ENCODE measurements around the gene TSPAN5.

GRCh38 chr4:98476891-98477290 lies 181.5 kb downstream of the TSPAN5 start:
- TF ChIP-seq RAD21 (CRISPR knock-in tag; conservative IDR thresholded peaks at IDR 0.05 in 1 of 2, IDR thresholded peaks at IDR 0.05 in 1 of 2) (no peak), E2F6 (IDR thresholded peaks at IDR 0.05; ENCODE audit: borderline replicate concordance in 1 of 2, extremely low read depth in 1 of 2, insufficient read depth in 1 of 2, insufficient read length in 1 of 2, low read depth in 1 of 2, low read length in 1 of 2, poor library complexity in 1 of 2, severe bottlenecking in 1 of 2) (no peak), KDM1A (IDR thresholded peaks at IDR 0.05) (no peak), ZNF431 (CRISPR knock-in tag; IDR thresholded peaks at IDR 0.05) (no peak), MXI1 (IDR thresholded peaks at IDR 0.05; ENCODE audit: low read depth, low read length) (no peak), NR4A1 (CRISPR knock-in tag; IDR thresholded peaks at IDR 0.05) (no peak), NR4A1 (tag; IDR thresholded peaks at IDR 0.05) (no peak), HDAC2 (IDR thresholded peaks at IDR 0.05) (no peak), EP300 (IDR thresholded peaks at IDR 0.05; ENCODE audit: low read length) (no peak), CEBPB (tag; IDR thresholded peaks at IDR 0.05) (no peak), ZNF699 (CRISPR knock-in tag; IDR thresholded peaks at IDR 0.05; ENCODE audit: insufficient replicate concordance) (no peak), BCL6 (CRISPR knock-in tag; IDR thresholded peaks at IDR 0.05) (no peak)

Measured in K562 (cell line).